Left ventricle myocardium inferior (tissue), 1 donor: ENCODE measurements around the gene RBM15. TPM values are rescaled to one million over a fixed set of nuclear protein-coding genes. Genes with fewer than 3 reads are reported as not detected.

Experiments used
- DNase-seq: peaks from one replicate; pipeline ENCODE4 v3.0.0-alpha.2; 2020
- H3K27ac ChIP-seq: fragments of 200-600 bp; replicated peaks from 2 replicates; pipeline ENCODE4 v1.8.0; 2021
- H3K27me3 ChIP-seq: fragments of 200-600 bp; 2 replicates; pipeline ENCODE4 v1.8.0; 2021; ENCODE audit warnings: low read depth
- H3K36me3 ChIP-seq: fragments of 200-600 bp; 2 replicates; pipeline ENCODE4 v1.8.0; 2021
- H3K4me1 ChIP-seq: fragments of 200-600 bp; 2 replicates; pipeline ENCODE4 v1.8.0; 2021
- H3K4me3 ChIP-seq: fragments of 200-600 bp; 2 replicates; pipeline ENCODE4 v1.8.0; 2021; ENCODE audit warnings: mild to moderate bottlenecking, moderate library complexity
- H3K9me3 ChIP-seq: fragments of 200-600 bp; replicated peaks from 2 replicates; pipeline ENCODE4 v1.8.0; 2021
- intact Hi-C: fragments of 100-400 bp; cut with micrococcal nuclease; formaldehyde crosslinking; loops from one replicate; pipeline ENCODE4 v1.11.0; 2022
- long read RNA-seq: library from polyadenylated mRNA; unstranded; transcript quantifications from one replicate; pipeline ENCODE4 v2.0.0, GENCODE V29; 2021
- total RNA-seq: library from RNA; stranded (reverse); fragmentation: NEBNext Ultra II Directional; extraction: Animal tissue kit (Norgen Biotek cat#: 25700); gene quantifications from one replicate; pipeline ENCODE4 v1.2.1, GENCODE V29; 2021
- TF ChIP-seq, protein P1 (sequence below): fragments of 200-600 bp; IDR thresholded peaks from 2 replicates; pipeline ENCODE4 v1.8.0; 2021; ENCODE audit warnings: antibody characterized with exemption, mild to moderate bottlenecking, borderline replicate concordance
- donor health status: DM: no; HTN: yes; CAD: no; lungs with severe emphysema.

The RBM15 gene, protein sequence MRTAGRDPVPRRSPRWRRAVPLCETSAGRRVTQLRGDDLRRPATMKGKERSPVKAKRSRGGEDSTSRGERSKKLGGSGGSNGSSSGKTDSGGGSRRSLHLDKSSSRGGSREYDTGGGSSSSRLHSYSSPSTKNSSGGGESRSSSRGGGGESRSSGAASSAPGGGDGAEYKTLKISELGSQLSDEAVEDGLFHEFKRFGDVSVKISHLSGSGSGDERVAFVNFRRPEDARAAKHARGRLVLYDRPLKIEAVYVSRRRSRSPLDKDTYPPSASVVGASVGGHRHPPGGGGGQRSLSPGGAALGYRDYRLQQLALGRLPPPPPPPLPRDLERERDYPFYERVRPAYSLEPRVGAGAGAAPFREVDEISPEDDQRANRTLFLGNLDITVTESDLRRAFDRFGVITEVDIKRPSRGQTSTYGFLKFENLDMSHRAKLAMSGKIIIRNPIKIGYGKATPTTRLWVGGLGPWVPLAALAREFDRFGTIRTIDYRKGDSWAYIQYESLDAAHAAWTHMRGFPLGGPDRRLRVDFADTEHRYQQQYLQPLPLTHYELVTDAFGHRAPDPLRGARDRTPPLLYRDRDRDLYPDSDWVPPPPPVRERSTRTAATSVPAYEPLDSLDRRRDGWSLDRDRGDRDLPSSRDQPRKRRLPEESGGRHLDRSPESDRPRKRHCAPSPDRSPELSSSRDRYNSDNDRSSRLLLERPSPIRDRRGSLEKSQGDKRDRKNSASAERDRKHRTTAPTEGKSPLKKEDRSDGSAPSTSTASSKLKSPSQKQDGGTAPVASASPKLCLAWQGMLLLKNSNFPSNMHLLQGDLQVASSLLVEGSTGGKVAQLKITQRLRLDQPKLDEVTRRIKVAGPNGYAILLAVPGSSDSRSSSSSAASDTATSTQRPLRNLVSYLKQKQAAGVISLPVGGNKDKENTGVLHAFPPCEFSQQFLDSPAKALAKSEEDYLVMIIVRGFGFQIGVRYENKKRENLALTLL
- 12.6 TPM for total RNA-seq
- long read RNA-seq, full-length matches to known transcripts: 11 of 13 reads
- long read RNA-seq, partial matches to known transcripts: 0 of 13 reads
- long read RNA-seq, other reads (novel, unspliced or antisense): 2 of 13 reads

DNA sequence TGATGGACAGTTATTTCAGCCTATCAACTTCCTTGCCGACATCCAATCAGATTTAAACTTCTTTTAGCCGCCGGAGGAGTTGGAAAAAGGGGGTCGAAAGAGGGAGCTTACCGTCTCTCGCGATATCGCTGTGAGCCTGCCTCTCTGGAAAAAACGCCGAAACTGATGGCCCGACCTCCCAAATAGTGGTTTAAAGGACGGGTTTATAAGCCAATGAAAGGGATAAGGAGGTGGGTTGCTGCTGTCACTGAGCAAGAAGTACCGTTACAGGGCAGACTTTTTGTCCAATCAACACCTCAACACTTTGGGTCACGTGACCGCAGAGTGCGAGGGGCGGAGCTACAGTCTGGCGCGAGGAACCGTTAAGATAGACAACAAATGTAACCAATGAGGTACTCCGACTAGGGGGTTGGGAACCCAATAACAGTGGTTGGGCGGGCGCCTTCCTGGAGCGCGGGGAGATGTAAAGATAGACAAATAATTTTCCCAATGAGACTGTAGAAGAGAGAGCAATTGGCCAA is at the start of gene RBM15:
Gene RBM15, plus strand, starts transcription at position 492 of the 521 bp plus-strand sequence. Its CDS starts 29 bp downstream, at position 521.
- DNase-seq: peak; percentile 97
- Histone ChIP-seq H3K4me1 (peaks cover 75% of the 10 kb centered on the region), H3K27ac (peak within 1 kb of the TSS; percentile 99), H3K36me3 (peaks cover 22% of the 10 kb centered on the region), H3K9me3 (no peaks in the 10 kb centered on the region), H3K4me3 (peak within 1 kb of the TSS; percentile 95), H3K27me3 (no peaks in the 10 kb centered on the region)
- TF ChIP-seq, protein P1, sequence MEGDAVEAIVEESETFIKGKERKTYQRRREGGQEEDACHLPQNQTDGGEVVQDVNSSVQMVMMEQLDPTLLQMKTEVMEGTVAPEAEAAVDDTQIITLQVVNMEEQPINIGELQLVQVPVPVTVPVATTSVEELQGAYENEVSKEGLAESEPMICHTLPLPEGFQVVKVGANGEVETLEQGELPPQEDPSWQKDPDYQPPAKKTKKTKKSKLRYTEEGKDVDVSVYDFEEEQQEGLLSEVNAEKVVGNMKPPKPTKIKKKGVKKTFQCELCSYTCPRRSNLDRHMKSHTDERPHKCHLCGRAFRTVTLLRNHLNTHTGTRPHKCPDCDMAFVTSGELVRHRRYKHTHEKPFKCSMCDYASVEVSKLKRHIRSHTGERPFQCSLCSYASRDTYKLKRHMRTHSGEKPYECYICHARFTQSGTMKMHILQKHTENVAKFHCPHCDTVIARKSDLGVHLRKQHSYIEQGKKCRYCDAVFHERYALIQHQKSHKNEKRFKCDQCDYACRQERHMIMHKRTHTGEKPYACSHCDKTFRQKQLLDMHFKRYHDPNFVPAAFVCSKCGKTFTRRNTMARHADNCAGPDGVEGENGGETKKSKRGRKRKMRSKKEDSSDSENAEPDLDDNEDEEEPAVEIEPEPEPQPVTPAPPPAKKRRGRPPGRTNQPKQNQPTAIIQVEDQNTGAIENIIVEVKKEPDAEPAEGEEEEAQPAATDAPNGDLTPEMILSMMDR: no peak
- intact Hi-C loops: no loop called here

DNA sequence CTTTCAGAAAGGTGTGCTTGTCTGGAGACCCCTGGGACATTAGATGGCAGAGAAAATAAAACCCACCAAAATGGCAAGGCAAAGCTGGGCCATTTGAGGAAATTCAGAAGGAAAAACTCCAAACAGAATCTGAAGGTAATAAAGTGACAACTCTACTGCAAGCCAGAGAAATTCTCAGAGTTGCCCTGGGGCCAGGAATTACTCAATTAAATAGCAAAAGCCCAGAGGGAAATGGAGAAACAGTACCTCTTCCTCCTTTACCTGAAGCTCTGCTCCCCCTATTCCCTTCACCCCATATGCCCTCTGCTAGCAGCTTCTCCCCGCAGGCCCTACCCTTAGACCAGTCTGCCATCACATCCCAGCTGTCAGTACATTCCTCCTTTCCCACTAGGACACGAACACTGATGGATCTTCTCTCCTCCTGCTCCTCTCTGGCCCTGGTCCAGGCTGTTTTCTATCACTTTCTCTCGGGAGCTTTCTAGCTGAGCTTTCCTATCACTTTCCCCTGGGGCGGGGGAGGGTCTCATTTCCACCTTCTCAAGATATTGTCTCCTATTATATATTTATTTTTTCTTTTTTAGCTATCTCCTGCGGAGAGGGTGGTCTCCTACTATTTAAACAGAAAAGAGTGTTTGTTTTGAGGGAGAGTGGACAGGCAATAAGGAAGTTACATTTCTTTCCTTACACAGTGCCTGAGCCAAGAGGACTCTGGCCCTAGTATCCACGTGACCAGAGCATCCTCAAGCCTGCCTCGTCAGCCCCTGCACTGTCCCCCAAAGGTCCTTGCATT is 47.7 kb upstream of the RBM15 start:
- DNase-seq: no peak
- Histone ChIP-seq H3K36me3 (no peaks in the 10 kb centered on the region), H3K27me3 (no peaks in the 10 kb centered on the region), H3K4me1 (peaks cover 3% of the 10 kb centered on the region), H3K9me3 (no peaks in the 10 kb centered on the region), H3K27ac (no peak overlapping the region), H3K4me3 (no peak overlapping the region)
- TF ChIP-seq, protein P1: no peak
- intact Hi-C loops: no loop called here

DNA sequence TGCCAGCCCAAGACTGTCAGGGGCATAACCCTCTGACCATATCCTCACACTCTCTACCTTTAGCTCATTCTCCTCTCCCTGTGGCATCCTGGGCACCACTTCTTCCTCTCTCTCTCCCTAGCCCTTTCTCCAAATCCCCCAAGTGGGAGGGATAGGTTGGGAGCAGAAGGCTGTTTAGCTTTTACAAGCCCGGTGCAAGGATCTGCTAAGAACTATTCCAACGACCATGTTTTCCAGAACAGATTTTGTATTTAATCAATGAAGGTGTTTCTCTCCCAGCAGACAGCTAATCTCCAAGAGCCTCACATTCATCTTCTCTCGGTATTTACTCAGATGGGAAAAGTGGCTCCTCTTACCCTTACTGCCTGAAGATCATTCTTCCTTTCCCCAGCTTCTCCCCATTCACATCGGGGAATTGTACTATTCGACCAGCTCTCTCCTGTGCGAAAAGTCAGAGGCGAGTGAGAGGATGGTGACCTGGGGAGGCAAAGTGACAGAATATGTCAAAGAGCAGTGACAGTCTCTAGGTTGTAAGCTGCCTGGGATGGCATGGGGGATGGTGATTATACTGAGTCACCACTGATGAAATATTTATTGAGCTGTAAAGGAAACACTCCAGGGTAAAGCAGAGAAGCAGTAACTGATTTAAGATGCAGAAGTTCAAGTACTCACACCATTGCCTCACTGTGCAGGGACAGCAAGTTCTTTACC is 47.0 kb upstream of the RBM15 start:
- Histone ChIP-seq H3K27ac (no peak overlapping the region), H3K9me3 (no peaks in the 10 kb centered on the region), H3K4me3 (no peak overlapping the region), H3K4me1 (peaks cover 3% of the 10 kb centered on the region), H3K27me3 (no peaks in the 10 kb centered on the region), H3K36me3 (no peaks in the 10 kb centered on the region)
- no peak for DNase-seq
- intact Hi-C loops: no loop called here
- TF ChIP-seq, protein P1: no peak

DNA sequence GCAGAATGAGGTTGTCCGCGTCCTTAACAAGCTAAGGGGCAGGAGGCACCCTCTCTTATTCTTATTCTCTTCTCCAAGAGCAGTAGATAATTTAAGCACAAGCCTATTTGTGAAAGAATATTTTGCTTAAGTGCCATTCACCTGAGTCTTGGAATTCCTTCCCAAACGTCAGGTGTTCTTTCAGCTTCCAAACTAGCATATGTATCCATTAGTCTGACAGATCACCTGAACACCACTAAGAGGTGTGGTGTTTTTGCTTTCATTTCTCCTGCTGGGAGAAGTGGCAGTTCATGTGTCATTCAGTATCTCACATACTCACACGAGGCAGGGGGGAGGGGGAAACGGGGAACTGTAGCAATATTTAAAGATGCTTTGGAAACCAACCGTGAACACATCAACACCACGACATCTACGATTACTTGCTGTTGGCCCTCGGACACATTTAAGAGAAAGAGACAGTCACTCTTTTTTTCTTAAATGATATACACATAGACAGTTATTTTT is 45.5 kb upstream of the RBM15 start:
- no peak overlapping the region for H3K4me3 ChIP-seq

More for the DNA sequence above, 45.5 kb upstream of the RBM15 start:
- DNase-seq: no peak
- H3K27me3 ChIP-seq: no peaks in the 10 kb centered on the region
- no peak overlapping the region for H3K27ac ChIP-seq
- TF ChIP-seq, protein P1: no peak
- H3K4me1 ChIP-seq: peaks cover 3% of the 10 kb centered on the region
- H3K9me3 ChIP-seq: no peaks in the 10 kb centered on the region
- H3K36me3 ChIP-seq: no peaks in the 10 kb centered on the region
- intact Hi-C loops: no loop called here
